Measurements from ENCODE around the gene CLEC18A.

DNA sequence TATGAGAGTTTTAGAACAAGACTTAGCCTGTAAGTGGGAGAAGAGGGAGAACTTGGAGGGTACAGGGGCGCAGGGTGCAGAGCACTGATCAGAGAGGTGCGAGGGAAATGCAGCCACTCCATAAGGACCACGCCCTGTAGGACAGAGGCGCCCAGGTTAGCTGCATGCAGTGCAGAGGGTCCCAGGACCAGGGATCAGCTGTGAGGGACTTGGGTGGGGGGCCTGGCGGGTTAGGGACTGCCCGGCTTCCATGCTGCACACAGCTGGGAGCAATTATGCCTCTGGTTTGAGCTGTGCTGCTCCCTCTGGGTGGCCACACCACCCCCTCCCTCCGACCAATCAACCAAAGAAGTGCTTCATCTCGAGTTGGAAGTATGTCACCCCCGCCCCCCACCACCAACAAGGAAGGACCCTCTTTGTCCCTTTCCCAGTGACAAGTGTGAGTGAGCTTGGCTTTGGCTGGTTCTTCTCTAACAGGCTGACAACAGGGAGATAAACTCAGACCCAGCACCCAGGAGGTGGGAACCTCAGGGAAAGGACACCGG is 22.2 kb upstream of the CLEC18A start:
- TF ChIP-seq, protein P1, sequence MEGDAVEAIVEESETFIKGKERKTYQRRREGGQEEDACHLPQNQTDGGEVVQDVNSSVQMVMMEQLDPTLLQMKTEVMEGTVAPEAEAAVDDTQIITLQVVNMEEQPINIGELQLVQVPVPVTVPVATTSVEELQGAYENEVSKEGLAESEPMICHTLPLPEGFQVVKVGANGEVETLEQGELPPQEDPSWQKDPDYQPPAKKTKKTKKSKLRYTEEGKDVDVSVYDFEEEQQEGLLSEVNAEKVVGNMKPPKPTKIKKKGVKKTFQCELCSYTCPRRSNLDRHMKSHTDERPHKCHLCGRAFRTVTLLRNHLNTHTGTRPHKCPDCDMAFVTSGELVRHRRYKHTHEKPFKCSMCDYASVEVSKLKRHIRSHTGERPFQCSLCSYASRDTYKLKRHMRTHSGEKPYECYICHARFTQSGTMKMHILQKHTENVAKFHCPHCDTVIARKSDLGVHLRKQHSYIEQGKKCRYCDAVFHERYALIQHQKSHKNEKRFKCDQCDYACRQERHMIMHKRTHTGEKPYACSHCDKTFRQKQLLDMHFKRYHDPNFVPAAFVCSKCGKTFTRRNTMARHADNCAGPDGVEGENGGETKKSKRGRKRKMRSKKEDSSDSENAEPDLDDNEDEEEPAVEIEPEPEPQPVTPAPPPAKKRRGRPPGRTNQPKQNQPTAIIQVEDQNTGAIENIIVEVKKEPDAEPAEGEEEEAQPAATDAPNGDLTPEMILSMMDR (conservative IDR thresholded peaks at IDR 0.05 in 1 of 2, IDR thresholded peaks at IDR 0.05 in 1 of 2; ENCODE audit: extremely low read depth in 1 of 2, insufficient read depth in 1 of 2, low read depth in 1 of 2, low read length in 2 of 2) = no peak
- TF ChIP-seq EZH2 (IDR thresholded peaks at IDR 0.05; ENCODE audit: borderline replicate concordance, low read length) = no peak

Measured in mammary epithelial cell (primary cell).